ENCODE data around the gene DIDO1. TPM values are rescaled to one million over a fixed set of nuclear protein-coding genes. Genes with fewer than 3 reads are reported as not detected.

Gene DIDO1
- total and polyA plus RNA-seq, 9 of the 15 experiments (the other 6 are each of a cell fraction or from before 2014, with no cell fraction given): 4.4 to 46.8 (median 31.2) TPM

- TF ChIP-seq DACH1 (IDR thresholded peaks at IDR 0.05; ENCODE audit: partially characterized antibody) (no peak), THAP12 (CRISPR knock-in tag; IDR thresholded peaks at IDR 0.05) (peak; percentile 98), ETS2 (tag; IDR thresholded peaks at IDR 0.05; ENCODE audit: borderline replicate concordance, poor library complexity, severe bottlenecking) (no peak), MAFK (IDR thresholded peaks at IDR 0.05; ENCODE audit: low read length) (no peak), RBM14 (IDR thresholded peaks at IDR 0.05; ENCODE audit: borderline replicate concordance, insufficient read depth, low read depth, low read length) (no peak), HMGN3 (IDR thresholded peaks at IDR 0.05; ENCODE audit: borderline replicate concordance, extremely low read depth, insufficient read length, low read depth, low read length) (peak; percentile 71), CREBBP (IDR thresholded peaks at IDR 0.05; ENCODE audit: low read depth, low read length) (no peak), ZNF23 (CRISPR knock-in tag; IDR thresholded peaks at IDR 0.05) (no peak), TSC22D4 (tag; IDR thresholded peaks at IDR 0.05) (no peak), E2F5 (CRISPR knock-in tag; IDR thresholded peaks at IDR 0.05) (no peak), SMARCA5 (IDR thresholded peaks at IDR 0.05) (no peak), KLF10 (CRISPR knock-in tag; IDR thresholded peaks at IDR 0.05) (no peak), NR4A1 (CRISPR knock-in tag; IDR thresholded peaks at IDR 0.05) (no peak), NR4A1 (tag; IDR thresholded peaks at IDR 0.05) (no peak), TGIF2 (CRISPR knock-in tag; IDR thresholded peaks at IDR 0.05) (no peak), ZNF24 (IDR thresholded peaks at IDR 0.05) (peak; percentile 12; the same call in 1 of the 2 replicates), RBM15 (IDR thresholded peaks at IDR 0.05; ENCODE audit: insufficient read depth, low read length) (no peak), POLR2A (conservative IDR thresholded peaks at IDR 0.05) (peak; percentile 75), GTF3C2 (IDR thresholded peaks at IDR 0.05; ENCODE audit: borderline replicate concordance, extremely low read depth, insufficient read length) (no peak)
Observed at GRCh38 chr20:62926229-62927127, at the start of gene DIDO1 (continued).

All from K562 (cell line).